M059J (cell line): ENCODE measurements around the gene NAV1. TPM values are rescaled to one million over a fixed set of nuclear protein-coding genes. Genes with fewer than 3 reads are reported as not detected.
"Not testable (repeated sequence)": the region's sequence is repeated elsewhere in the genome, so short reads cannot be mapped to it uniquely, and the experiment has no call there.

Source experiments
- DNase-seq: peaks from one replicate; pipeline ENCODE4 v3.0.0-alpha.2; 2012; ENCODE audit warnings: low read depth
- total RNA-seq: library from RNA; depleted of rRNA; stranded (reverse); fragments of >200 nt; shearing (Covaris generic); gene quantifications from 2 replicates; pipeline ENCODE4 v1.2.3, GENCODE V29; 2014; rRNA removed

NAV1 gene, protein sequence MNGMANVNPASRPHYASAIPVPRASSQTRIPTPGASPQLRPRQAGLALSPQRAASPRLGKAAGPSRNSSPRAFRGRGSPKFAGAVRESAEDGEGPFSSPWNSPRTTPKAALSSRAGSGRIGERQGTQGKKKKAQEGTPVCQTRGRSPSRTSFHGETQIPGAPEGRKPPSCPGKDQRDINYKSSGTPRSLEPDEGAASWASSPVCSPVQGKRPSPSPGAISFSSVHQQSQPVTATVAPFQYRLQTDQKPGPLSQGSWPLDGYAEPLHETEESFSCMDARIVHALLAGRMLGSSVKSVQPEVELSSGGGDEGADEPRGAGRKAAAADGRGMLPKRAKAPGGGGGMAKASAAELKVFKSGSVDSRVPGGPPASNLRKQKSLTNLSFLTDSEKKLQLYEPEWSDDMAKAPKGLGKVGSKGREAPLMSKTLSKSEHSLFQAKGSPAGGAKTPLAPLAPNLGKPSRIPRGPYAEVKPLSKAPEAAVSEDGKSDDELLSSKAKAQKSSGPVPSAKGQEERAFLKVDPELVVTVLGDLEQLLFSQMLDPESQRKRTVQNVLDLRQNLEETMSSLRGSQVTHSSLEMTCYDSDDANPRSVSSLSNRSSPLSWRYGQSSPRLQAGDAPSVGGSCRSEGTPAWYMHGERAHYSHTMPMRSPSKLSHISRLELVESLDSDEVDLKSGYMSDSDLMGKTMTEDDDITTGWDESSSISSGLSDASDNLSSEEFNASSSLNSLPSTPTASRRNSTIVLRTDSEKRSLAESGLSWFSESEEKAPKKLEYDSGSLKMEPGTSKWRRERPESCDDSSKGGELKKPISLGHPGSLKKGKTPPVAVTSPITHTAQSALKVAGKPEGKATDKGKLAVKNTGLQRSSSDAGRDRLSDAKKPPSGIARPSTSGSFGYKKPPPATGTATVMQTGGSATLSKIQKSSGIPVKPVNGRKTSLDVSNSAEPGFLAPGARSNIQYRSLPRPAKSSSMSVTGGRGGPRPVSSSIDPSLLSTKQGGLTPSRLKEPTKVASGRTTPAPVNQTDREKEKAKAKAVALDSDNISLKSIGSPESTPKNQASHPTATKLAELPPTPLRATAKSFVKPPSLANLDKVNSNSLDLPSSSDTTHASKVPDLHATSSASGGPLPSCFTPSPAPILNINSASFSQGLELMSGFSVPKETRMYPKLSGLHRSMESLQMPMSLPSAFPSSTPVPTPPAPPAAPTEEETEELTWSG (N-terminal part only)
- total RNA-seq = 16.3 and 43.1 TPM in 2 replicates

DNA sequence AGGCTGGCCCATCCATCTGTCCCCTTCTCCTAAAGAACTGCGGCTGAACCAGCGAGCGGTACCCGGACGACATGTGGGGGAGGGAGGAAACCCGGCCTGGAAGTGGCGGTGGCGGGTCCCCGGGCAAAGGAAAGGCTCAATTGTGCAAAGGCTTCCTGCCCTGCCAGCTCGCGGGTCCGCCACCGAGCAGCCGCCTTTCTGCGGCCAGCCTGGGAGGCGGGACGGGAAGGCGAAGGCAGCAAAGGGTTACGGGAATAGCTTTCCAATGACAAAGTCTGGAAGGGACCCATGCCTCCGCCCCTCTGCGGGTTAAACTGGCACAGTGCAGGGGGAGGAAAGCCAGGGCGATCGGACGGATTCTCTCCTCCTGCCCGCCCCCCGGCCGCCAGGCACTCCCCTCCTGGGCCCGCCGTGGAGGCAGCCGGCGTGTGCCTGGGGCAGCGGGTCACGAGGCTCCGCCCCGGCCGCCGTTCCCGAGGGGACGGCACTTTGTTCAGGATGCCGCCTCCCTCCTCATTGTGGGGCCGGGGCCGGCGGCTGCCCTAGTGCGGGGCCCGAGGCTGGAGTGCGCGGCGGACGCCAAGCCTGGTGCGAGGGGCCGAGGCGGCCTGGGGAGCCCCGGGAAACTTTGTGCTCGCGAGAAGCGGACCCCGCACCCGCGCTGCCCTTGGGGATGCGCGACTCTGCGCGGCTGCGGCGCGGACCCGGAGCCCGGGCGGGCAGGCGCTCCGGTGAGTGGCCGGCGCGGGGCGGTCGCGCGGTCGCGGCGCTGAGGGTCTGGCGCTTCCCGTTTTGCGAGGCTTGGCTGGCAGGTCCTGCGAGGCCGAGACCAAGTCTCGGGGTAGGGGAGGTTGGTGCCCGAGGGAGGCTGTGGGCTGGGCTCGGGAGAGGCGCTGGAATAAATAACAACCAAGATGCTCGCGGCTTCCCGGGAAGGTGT is at the start of gene NAV1:
NAV1 (plus strand) TSS at position 516 of the 940 bp plus-strand sequence. CDS start 83,758 bp downstream, outside the sequence.
- DNase-seq = peak; percentile 96

DNA sequence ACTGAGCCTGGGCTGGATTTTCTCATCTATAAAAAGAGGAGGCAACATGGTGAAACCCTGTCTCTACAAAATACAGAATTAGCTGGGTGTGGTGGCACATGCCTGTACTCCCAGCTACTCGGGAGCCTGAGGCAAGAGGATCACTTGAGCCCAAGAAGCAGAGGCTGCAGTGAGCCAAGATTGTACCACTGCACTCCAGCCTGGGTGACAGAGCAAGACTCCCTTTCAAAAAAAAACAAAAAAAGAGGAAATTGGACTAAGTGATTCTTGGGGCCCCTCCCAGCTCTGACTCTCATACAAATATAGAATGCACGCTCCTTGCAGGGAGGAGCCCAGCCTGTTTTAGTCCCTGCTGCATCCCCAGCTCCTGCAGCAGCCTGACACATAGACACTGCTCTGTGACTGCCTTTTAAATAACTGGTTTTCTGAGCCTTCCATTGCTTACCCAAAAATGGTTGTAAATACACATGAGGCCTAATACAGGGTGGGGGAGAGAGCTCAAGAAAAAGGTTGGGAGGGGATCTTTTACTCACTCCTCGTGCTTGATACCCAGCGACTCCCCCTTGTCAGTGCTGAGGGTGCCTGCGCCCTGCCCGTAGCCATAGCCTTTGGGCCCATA is 49.2 kb upstream of the NAV1 start:
- no peak for DNase-seq

DNA sequence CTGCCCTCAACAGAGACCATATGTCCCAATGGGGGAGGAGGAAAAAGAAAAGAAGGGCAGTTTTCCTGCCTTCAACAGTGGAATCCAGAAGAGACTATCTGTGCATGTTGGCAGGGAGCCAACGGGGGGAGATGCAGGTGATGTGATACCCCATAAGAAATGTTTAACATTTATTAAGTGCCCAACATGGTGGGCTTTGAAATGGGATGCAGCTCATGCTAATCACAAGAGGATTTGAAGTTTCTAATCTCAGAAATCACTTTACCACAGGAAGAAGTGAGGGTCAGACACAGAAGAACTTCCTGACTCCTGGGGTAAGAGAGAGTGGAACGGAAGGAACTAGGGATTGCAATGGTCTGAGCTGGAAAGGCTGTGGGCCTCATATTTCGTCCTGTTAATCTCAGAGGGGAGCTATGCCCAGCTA is 48.2 kb upstream of the NAV1 start:
- DNase-seq = peak; percentile 61

DNA sequence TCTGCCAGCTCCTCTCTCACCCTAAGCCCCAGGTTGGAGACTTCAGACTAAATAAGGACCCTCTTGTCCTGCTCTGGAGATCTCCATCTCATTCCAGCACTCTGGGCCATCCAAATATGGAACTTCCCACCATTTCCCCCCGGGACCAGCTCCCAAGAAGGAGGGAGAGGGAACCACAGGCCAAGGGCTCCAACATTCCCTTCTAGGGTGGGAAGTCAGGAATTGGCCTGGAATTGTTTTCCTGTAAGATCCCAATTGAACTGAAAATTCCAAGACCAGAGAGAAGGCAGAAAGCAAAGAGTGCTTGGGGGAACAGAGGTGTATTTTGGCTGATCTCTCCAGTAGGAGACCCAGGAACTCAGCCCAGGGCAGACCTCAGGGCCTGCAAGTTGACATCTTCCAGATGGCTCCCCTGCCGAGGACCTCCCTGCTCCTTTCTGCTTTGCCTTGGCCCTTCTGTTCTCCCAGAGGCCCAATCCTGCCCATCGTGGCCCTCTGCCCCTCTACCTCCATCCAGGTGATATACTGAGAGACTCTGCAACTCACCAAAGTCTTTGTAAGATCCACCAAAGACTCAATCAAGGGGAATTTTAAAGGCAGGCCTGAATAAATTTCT is 46.9 kb upstream of the NAV1 start:
- DNase-seq = no peak

DNA sequence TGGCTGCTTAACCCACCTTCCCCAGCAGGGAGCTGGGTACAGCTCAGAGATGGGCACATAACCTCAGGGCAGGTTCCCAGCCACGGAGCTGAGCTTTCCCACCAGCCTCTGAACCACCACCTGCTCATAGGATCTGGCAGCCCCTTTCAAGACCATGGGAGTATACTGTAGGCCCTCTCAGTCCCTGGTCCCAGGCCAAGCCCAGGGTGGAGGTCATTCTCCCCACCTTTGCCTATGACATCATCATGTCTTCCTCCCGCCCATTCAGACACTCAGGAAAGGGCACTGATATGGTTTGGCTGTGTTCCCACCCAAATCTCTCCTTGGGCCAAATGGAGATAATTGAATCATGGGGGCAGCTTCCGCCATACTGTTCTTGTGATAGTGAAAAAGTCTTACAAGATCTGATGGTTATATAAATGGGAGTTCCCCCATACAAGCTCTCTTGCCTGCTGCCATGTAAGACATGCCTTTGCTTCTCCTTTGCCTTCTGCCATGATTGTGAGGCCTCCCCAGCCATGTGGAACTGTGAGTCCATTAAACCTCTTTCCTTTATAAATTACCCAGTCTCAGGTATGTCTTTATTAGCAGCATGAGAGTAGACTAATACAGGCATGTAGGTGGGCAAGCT is 45.8 kb upstream of the NAV1 start:
- DNase-seq = not testable (repeated sequence)

DNA sequence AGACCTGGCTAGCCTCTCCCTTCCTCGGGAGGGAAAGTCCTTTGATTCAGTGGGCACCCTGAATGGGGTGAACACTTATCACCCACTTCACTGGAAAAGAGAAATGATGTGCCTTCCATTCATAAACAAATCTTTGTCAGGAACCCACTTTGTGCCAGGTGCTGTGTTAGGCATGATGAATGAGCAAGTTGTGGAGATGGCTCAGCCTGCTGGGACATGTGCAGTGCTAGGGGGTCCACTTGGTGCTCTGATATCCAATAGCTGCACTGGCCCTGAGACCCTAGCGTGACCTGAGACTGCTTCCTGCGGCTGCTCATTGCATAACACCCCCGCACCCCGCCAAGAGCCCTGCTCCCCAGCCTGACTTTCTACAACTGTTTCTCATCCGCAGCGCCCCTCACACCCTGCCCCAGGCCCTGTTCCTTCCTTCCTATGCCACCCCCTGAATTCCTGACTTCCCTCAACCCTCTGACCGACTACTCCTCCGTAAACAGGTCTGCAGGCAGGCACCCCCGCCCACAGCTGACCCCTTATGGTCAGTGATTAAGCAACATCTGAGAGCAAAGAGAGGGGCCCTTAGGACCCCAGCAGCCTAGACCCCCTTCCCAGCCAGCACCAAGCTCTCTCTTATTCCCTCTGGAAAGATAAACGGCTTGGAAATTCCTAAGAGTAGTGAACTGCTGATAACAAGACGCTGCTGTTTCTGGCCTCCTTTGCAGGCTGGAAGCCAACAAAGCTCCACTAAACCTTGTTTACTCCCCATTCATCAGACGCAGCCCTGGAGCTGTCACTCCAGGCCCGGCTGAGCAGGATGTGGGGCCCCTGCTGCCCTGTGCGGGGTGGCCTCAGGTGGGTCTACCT is 44.9 kb upstream of the NAV1 start:
- DNase-seq = no peak

- DNase-seq = no peak
Measured at GRCh38 chr1:201495551-201496295, 43.2 kb upstream of the NAV1 start.

GRCh38 chr1:201496296-201496690 is 42.6 kb upstream of the NAV1 start:
- DNase-seq = no peak

GRCh38 chr1:201497935-201498509 is 40.9 kb upstream of the NAV1 start:
- DNase-seq = no peak

- no peak for DNase-seq
Measured at GRCh38 chr1:201498621-201499020, 40.3 kb upstream of the NAV1 start.

GRCh38 chr1:201499191-201499590 is 39.7 kb upstream of the NAV1 start:
- DNase-seq = peak; percentile 54

DNA sequence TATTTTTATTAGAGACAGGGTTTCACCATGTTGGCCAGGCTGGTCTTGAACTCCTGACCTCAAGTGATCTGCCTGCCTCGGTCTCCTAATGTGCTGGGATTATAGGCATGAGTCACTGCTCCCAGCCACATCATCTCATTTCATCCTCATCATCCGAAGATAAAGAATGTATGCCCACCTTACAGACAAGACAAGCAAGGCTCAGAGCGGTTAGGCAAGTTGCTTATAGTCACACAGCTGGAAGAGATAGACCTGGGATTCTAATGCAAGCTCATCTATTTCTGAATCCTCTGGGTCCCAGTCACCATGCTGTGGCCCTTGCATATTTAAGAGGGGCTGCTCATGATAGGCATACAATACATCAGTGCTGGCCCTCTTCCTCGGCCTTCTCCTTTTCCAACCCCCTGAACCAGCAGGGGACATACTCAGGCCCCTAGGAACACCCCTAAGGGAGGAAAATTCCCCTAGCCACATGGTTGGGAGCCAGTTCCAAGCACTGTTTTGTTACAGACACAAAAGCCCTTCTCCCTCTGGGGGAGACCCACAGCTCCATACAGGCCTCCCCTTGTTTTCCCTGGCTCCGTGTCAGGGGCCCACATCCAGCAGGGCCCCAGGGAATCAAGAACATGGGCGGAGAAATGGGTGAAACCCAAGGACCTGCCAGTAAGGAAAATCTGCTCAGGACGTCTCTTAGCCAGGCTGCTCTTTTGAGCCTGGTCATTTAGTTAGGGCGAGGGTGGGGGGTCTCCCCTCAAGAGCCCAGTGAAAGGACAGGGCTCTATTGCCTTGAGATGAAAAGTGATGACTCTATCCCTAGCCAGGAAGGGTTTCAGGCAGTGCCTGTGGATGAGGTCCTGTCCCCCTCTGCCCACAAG is 38.9 kb upstream of the NAV1 start:
- no peak for DNase-seq

DNA sequence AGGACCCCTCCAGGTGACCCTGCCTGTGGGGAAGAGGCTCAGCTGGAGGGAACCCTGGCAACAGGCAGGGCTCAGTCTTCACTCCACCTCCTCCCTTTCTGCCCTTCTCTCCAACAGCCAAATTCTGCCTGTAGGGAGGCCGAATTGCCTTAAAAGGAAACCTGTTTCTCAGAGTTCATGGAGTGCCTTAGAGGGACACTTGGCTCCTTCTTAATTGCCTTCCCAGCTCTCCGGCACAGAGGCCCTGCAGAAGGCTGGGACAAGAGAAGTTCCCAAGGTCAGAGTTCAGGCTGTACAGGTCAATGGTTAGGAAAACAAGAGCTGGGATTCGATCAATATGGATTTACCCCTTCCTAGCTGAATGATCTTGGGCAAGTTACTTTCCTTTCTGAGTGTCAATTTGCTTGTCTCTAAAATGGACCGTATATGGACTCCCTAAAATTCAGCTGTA is 38.2 kb upstream of the NAV1 start:
- DNase-seq = peak; percentile 52

GRCh38 chr1:201501144-201501543 is 37.8 kb upstream of the NAV1 start:
- DNase-seq = peak; percentile 36

DNA sequence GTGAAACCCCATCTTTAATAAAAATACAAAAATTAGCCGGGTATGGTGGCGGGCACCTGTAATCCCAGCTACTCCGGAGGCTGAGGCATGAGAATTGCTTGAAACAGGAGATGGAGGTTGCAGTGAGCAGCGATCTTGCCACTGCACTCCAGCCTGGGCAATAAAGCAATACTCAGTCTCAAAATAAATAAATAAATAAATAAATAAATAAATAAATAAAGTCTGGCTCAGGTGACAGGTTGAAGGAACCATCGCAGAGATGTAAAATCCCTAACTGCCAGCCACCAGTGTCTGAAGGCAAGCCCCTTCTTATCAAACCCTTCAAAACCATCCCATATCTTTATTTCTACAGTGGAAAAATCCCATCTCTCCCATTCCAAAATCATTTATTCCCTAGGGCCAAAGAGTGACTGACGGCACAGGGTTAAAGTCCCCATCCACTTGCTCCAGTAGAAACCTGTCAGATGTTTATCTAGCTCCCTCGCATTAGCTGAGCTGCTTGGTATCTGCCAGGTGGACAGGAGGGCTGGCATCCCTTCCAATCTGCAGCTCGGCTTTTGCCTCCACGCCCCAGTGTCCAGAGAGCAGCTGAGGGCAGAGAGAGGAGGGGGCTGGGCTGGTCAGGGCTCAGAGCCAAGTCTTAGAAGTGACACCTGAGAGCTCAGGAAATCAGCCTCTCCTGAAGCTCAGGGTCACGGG is 37.0 kb upstream of the NAV1 start:
- DNase-seq = no peak

DNA sequence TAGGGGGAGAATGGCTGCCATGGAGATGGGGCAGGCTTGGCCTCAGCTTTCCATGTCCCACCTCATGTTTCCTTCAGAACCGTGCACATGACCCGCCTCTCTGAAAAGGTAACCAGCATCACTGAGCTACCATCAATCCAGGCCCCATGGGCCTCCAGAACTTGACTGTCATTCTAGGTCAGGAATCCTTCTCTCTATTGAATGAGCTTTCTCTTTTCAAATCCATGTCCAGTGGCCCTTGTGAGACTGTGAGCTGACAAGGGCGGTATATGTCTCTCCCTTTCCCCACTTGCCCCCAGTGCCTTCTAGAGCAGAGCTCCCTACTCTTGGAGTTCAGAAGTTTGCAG is 36.4 kb upstream of the NAV1 start:
- DNase-seq = no peak
